Sigmoid colon (tissue), 4 donors: ENCODE results near the gene GPR42.

Experiments used
- POLR2A ChIP-seq, 2 donors: fragments of 450-650 bp; IDR thresholded peaks; one replicate each; pipeline ENCODE4 v1.6.1; 2016; ENCODE audit warnings: antibody characterized with exemption in 2 of 2, mild to moderate bottlenecking in 2 of 2, moderate library complexity in 2 of 2
- POLR2AphosphoS5 ChIP-seq, 4 donors: sonication (generic); formaldehyde crosslinking; IDR thresholded peaks; one replicate each; pipeline ENCODE4 v1.6.1; 2017; ENCODE audit warnings: antibody characterized with exemption in 4 of 4
- TF ChIP-seq, protein P1 (sequence below), 4 experiments: fragments of 450-650 bp in 3 of 4; fragments of 200-600 bp in 1 of 4; IDR thresholded peaks; one replicate each; pipeline ENCODE4 v1.5.1; 2016 to 2019; ENCODE audit warnings: antibody characterized with exemption in 4 of 4, mild to moderate bottlenecking in 3 of 4, moderate library complexity in 2 of 4

DNA sequence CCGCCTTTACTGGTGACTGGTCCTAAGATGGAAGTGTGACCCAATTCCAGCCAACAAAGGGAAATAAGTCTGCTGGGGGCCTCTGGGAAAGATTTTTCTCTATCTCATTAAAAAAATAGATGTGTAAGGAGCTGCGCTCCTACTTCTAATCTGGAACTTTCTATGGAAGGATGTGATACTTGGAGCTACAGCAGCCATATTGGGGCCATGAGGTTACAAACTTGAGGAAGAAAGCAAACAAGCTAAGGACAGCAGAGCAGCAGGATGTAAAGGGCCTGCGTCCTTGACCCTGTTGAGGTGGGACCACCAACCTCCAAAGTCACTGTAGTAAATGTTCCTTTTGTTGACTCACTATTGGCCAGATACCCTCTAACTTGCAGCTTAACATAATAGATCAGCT is 7.5 kb downstream of the GPR42 start:
- TF ChIP-seq POLR2A (IDR thresholded peaks at IDR 0.05) (no peak), POLR2AphosphoS5 (IDR thresholded peaks at IDR 0.05) (no peak)
- TF ChIP-seq, protein P1, sequence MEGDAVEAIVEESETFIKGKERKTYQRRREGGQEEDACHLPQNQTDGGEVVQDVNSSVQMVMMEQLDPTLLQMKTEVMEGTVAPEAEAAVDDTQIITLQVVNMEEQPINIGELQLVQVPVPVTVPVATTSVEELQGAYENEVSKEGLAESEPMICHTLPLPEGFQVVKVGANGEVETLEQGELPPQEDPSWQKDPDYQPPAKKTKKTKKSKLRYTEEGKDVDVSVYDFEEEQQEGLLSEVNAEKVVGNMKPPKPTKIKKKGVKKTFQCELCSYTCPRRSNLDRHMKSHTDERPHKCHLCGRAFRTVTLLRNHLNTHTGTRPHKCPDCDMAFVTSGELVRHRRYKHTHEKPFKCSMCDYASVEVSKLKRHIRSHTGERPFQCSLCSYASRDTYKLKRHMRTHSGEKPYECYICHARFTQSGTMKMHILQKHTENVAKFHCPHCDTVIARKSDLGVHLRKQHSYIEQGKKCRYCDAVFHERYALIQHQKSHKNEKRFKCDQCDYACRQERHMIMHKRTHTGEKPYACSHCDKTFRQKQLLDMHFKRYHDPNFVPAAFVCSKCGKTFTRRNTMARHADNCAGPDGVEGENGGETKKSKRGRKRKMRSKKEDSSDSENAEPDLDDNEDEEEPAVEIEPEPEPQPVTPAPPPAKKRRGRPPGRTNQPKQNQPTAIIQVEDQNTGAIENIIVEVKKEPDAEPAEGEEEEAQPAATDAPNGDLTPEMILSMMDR (IDR thresholded peaks at IDR 0.05), result no peak
